IPS-15b (cell line): Measurements from ENCODE around the gene NUP50.

Source experiments
- H3K27me3 ChIP-seq: one replicate; pipeline ENCODE4 v1.6.1; 2013; ENCODE audit warnings: low read length; ENCODE audit not compliant: control insufficient read depth, insufficient read depth
- H3K36me3 ChIP-seq: one replicate; pipeline ENCODE4 v1.6.1; 2013; ENCODE audit warnings: low read length; ENCODE audit not compliant: control insufficient read depth, insufficient read depth
- H3K4me1 ChIP-seq: one replicate; pipeline ENCODE4 v1.6.1; 2013; ENCODE audit warnings: mild to moderate bottlenecking, low read length; ENCODE audit not compliant: control insufficient read depth, insufficient read depth
- H3K4me3 ChIP-seq: one replicate; pipeline ENCODE4 v1.5.1; 2013; ENCODE audit warnings: low read depth, low read length
- H3K9ac ChIP-seq: one replicate; pipeline ENCODE4 v1.6.1; 2013; ENCODE audit warnings: low read depth, mild to moderate bottlenecking, low read length
- H3K9me3 ChIP-seq: one replicate; pipeline ENCODE4 v1.6.1; 2013; ENCODE audit warnings: mild to moderate bottlenecking, low read length; ENCODE audit not compliant: control insufficient read depth, insufficient read depth

Gene NUP50

DNA sequence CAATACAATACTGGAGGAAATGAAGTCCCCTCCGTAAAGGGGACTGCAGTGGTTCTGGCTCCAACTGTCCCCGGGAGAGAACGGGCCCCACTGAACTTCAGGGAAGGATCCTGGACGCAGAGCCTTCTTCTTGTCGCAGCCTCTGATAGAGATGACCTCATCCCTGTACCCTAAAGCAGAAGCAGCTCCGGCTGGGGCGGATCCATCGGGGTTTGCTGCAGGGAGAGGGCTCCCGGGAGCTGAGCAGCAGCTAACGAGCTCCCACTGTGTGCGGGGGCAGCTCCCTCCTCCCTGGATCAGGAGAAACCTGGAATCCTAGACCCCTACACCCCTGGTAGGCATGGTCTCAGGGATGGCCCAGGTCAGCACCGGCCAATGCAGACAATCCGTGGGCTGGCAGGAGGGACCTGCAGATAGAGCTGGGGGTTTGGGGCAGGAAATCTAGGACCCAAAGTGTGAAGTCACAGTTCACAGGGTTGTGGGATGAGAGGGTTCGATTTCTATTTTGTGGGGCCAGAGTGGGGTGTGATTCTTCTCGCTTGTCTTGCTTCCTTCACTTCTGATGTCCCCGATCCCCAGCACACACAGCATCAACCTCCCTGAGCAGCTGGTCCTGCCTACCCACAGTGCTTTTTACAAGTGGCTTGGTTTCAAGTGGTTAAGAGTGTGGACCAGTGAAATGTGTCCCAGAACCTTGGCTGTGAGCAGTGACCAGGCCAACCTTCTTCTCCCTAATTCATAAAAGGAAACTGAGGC, 64.1 kb downstream of the NUP50 start:
- Histone ChIP-seq H3K9ac (no peak overlapping the region), H3K36me3 (no peaks in the 10 kb centered on the region), H3K4me3 (no peak overlapping the region), H3K27me3 (no peaks in the 10 kb centered on the region), H3K9me3 (no peaks in the 10 kb centered on the region), H3K4me1 (peaks cover 3% of the 10 kb centered on the region)

DNA sequence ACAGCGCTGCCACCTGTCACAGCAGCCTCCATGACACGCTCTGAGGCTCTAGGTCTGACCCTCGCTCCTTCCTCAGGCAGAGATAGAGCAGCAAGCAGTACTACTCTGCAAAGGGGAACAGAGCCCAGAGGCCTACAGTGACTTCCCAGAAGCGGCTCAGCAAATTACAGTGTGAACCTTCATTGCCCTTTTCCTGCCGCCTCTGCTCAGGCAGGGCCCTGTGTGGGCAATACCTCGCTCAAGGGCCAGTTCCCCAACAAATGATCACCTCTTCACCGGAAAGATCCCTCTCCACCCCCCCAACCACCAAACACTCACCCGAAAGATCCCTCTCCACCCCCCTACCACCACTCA, 64.7 kb downstream of the NUP50 start:
- no peak overlapping the region for H3K4me3 ChIP-seq
- H3K36me3 ChIP-seq: no peaks in the 10 kb centered on the region
- H3K9me3 ChIP-seq: no peaks in the 10 kb centered on the region
- H3K9ac ChIP-seq: no peak overlapping the region
- H3K4me1 ChIP-seq: peaks cover 3% of the 10 kb centered on the region
- H3K27me3 ChIP-seq: no peaks in the 10 kb centered on the region

DNA sequence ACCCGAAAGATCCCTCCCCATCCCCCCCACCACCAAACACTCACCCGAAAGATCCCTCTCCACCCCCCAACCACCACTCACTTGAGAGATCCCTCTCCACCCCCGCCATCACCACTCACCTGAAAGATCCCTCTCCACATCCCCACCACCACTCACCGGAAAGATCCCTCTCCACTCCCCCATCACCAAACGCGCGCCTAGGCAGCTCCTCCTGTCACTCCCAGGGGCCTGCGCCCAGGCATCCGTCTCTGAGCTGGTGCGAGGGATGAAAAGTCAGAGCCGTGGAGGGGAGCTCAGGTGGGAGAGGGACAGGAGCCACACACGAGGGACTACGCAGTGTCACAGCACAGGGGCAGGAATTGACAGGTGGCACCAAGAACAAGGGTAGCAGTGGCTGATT, 65.5 kb downstream of the NUP50 start:
- no peaks in the 10 kb centered on the region for H3K27me3 ChIP-seq
- peaks cover 3% of the 10 kb centered on the region for H3K4me1 ChIP-seq
- no peak overlapping the region for H3K4me3 ChIP-seq
- H3K9me3 ChIP-seq: no peaks in the 10 kb centered on the region
- no peaks in the 10 kb centered on the region for H3K36me3 ChIP-seq
- no peak overlapping the region for H3K9ac ChIP-seq

DNA sequence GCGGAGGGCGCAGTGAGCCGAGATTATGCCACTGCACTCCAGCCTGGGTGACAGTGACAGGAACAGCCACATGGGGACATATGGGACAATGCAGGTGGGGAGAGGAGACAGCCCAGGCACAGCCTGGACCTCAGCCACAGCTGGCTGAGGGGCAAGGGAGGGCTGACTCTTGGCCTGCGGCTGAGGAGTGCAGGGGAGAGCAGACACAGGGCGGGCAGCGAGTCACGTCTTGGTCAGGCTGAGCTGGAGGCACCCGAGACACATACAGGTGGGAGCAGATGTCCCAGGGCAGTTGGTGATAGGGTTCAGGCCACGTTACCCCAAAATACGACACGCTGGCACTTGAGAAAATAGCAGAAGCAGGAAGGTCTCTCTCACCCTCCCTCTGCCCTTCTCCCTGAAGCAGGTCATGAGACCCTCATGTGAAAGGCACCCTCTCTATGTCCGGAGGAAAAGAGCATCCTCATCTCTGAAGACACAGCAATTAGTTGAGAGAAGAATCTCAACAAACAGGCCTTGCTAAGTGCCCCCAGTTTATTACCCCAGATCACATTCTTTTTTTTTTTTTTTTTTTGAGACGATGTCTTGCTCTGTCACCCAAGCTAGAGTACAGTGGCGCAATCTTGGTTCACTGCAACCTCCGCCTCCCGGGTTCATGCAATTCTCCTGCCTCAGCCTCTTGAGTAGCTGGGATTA, 66.4 kb downstream of the NUP50 start:
- H3K4me3 ChIP-seq: no peak overlapping the region
- H3K9ac ChIP-seq: no peak overlapping the region

DNA sequence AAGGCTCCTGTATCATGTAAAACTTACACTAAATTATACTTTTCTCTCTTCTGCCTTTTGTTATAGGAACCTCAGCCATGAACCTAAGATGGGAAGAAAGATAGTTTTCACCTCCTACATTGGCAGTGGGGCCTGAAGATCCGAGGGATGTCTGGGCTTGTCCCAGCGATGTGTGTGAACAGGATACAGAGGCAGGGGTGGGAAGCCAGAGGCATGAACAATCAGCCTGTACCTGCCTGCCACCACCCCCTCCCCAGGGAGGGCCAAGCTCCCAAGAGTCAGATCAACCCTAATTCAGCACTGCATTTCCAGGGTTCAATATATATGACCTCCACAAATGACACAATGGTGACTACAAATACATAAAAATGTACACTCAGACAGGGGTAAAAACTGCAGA, 67.6 kb downstream of the NUP50 start:
- H3K9me3 ChIP-seq: no peaks in the 10 kb centered on the region
- H3K4me1 ChIP-seq: peaks cover 3% of the 10 kb centered on the region
- H3K36me3 ChIP-seq: no peaks in the 10 kb centered on the region
- no peak overlapping the region for H3K4me3 ChIP-seq
- no peak overlapping the region for H3K9ac ChIP-seq
- no peaks in the 10 kb centered on the region for H3K27me3 ChIP-seq

More for the DNA sequence above, 66.4 kb downstream of the NUP50 start:
- H3K4me1 ChIP-seq: peaks cover 3% of the 10 kb centered on the region
- H3K27me3 ChIP-seq: no peaks in the 10 kb centered on the region
- no peaks in the 10 kb centered on the region for H3K36me3 ChIP-seq
- H3K9me3 ChIP-seq: no peaks in the 10 kb centered on the region

DNA sequence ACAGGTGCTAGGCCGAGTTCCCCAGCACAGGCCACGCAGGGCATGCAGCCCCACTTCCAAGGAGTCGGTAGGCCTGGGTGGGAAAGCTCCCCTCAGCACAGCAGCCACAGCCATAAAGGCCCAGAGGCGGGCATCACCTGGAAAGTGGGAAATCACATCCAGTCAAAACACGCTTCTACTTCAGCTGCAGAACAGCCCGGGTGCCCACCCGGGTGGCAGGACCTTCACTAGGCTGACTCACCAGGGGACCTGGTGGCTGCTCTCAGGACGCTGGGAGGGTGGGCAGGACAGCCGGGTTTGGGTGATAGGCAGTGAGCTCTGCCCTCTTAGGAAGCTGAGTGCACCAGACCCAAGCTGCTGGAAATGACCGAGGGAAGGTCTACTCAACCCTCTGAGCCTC, 69.7 kb downstream of the NUP50 start:
- H3K4me1 ChIP-seq: no peaks in the 10 kb centered on the region
- no peak overlapping the region for H3K9ac ChIP-seq

DNA sequence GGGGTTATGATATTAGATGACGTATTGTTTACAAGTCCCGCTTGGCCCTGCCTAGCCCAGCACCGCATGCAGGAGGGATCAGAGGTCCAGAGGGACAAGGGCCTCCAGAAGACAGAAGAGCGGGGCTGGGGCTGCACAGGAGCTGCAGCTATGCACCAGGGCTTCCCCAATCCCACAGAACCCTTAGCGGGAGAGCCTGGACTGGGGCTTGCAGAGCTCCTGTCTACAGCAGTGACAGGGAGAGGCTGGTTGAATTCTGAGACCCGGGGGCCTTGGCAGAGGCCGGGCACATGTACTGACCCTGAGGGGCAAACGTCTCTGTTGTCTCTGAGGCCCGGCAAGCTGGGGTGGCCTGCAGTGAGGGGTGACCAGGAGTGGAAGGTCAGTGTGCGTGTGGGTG, 70.1 kb downstream of the NUP50 start:
- H3K27me3 ChIP-seq: no peaks in the 10 kb centered on the region
- peaks cover 14% of the 10 kb centered on the region for H3K36me3 ChIP-seq
- no peak overlapping the region for H3K9ac ChIP-seq
- no peaks in the 10 kb centered on the region for H3K4me1 ChIP-seq
- no peaks in the 10 kb centered on the region for H3K9me3 ChIP-seq
- no peak overlapping the region for H3K4me3 ChIP-seq

More for the DNA sequence above, 69.7 kb downstream of the NUP50 start:
- peaks cover 10% of the 10 kb centered on the region for H3K36me3 ChIP-seq
- no peaks in the 10 kb centered on the region for H3K9me3 ChIP-seq
- no peak overlapping the region for H3K4me3 ChIP-seq
- H3K27me3 ChIP-seq: no peaks in the 10 kb centered on the region

DNA sequence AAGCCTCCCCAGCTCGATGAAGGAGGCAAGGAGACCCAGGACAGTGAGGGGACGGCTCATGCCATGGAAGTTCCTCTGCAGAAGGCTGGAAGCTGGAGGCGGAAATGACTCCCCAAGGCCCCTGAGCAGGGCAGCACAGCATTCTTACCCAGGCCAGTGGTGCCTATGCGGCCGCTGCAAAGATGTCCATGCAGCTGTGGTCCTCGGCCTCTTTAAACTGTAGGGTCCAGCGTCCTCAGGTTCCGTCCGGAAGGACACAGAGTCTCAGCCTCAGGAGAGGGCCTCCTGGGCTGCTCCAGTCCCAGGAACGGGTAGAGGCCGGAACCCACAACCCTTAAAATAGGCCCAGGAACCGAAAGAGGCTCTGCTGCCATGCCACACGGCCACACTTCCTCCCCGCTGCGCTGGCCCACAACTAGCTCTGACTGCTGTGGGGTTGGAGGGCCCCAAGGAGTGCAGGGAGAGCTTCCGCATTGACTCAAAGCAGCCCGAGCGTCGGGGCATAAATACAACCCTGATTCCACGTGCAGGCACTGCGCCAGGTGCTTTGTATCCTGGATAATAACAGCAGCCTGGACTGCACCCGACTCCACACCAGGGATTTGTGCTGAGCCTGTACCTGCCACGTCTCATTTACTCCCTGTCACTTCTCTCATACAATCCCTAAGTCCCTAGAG, 71.5 kb downstream of the NUP50 start:
- Histone ChIP-seq H3K27me3 (no peaks in the 10 kb centered on the region), H3K9me3 (no peaks in the 10 kb centered on the region), H3K36me3 (peaks cover 16% of the 10 kb centered on the region), H3K9ac (no peak overlapping the region), H3K4me3 (no peak overlapping the region), H3K4me1 (no peaks in the 10 kb centered on the region)

DNA sequence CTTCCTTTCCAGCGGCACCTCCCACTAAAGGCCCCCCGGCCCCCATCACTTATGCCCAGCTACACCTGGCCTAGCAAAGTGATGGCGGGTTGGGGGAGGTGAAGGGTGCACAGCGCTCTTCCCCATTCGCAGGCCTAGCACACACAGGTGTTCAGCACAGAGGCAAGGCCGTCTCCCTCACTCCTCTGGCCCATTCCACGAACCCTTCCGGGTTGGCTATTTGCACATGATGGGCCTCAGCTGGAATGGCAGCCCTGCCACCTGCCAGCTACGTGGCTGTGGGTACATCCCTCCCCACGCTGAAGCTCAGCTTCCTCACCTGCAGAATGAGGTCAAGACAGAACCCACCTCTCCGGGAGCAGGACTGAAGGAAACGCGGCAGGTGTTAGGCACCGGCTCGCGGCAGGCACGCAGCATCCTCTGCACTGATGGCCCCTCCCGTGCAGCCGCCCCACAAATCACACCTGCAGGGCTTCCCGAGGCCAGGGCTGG, 72.2 kb downstream of the NUP50 start:
- Histone ChIP-seq H3K4me3 (no peak overlapping the region), H3K27me3 (no peaks in the 10 kb centered on the region), H3K36me3 (peaks cover 16% of the 10 kb centered on the region), H3K4me1 (no peaks in the 10 kb centered on the region), H3K9me3 (no peaks in the 10 kb centered on the region), H3K9ac (no peak overlapping the region)

DNA sequence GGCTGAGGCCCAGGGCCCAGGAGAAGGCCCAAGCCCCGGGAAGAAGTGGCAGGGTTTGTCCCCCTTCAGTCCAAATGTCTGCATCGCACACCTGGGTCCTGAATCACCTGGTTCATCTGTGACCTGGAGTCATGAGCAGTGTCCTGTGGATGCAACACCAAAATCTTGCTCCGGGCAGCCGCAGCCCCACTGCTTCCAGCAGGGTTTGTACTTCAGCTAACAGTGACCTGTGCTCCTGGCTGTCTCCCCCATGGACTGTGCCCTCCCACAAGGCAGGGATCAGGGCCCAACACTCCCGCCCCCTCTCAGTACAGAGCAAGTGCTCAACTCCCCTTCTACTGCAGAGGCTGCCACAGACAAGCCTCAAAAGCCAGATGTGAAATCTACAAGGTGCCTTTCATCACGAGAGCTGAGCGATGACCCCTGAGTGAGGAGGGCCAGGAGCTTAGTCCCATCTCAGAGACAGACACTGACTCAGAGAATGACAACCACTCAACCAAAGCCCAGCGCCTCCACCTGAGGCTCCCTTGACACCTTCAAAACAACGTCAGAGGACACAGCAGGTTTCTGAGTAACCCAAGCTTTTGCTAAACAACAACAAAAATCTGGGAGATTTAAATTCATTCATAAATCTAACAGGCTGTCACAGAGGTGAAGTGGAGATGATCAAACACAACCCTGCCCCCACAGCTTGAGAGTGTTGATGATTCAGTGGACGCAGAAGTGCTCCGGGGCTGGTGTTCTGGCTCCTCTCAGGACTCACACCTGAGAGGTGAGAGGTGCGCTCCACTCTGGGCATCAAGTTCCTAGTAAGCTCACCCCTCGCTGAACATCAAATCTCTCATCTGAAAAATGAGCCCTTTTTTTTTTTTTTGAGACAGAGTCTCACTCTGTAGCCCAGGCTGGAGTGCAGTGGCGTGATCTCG, 73.6 kb downstream of the NUP50 start:
- Histone ChIP-seq H3K4me1 (peaks cover 2% of the 10 kb centered on the region), H3K9me3 (no peaks in the 10 kb centered on the region), H3K36me3 (peaks cover 16% of the 10 kb centered on the region), H3K4me3 (no peak overlapping the region), H3K9ac (no peak overlapping the region), H3K27me3 (peaks cover 5% of the 10 kb centered on the region)
